Measurements from ENCODE around the gene TRIM9. TPM values are rescaled to one million over a fixed set of nuclear protein-coding genes. Genes with fewer than 3 reads are reported as not detected.

Gene TRIM9
- total and polyA plus RNA-seq, 2 of the 4 experiments (the other 2 are of a cell fraction) = under 0.01 to 0.09 TPM

DNA sequence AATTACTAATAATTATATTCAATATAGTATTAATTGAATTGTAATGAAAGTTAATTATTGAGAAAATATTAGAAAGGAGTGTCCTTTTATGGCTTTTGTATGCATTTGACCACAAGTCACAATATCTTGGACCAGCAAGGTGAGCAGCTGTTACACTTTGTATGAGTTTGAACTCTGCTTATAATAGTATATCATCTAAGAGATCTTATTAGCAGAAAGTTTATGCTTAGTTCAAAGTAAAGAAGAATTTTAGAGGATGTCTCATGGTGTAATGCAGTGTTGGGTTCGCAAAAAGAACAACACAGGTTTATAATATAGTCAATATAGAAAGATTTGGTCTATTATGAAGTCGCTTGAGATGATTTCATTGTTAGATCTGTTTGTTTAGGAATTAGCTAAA, 2.0 kb upstream of the TRIM9 start:
- no TSS peak for BruUV-seq (replicated peaks)
- ATAC-seq (ENCODE audit: low read depth) (no peak), DNase-seq (no peak)
- no peak overlapping the region for H2AK5ac ChIP-seq (ENCODE audit: low read depth, low read length)
- no peaks in the 10 kb centered on the region for H3K79me1 ChIP-seq (ENCODE audit: low read depth in 1 of 2, low read length in 2 of 2)
- WGBS, 2 experiments (ENCODE audit: extremely low coverage in 2 of 2, insufficient read length in 1 of 2) = no CpG with 5 or more reads among the region's 2 CpGs
- H4K91ac ChIP-seq (ENCODE audit: insufficient read depth, low read depth, low read length) = no peak overlapping the region
- dilution Hi-C loops (cut with HindIII; ENCODE audit: low sequenced_read_pairs, unreplicated experiment) = no loop called here
- H3K56ac ChIP-seq (ENCODE audit: extremely low read depth, insufficient read depth, low read length) = no peak overlapping the region
- in situ Hi-C loops (cut with MboI; ENCODE audit: low sequenced_read_pairs) = no loop called here
- no peaks in the 10 kb centered on the region for H4K20me1 ChIP-seq (ENCODE audit: insufficient read depth, low read length)
- H3K14ac ChIP-seq (replicated peaks; ENCODE audit: low read depth, low read length) = no peak overlapping the region
- no peak overlapping the region for H2BK15ac ChIP-seq (ENCODE audit: low read depth, low read length)
- ChIA-PET CTCF (no interaction called here), POLR2A (ENCODE audit: unreplicated experiment) (no interaction called here)
- no peaks in the 10 kb centered on the region for H3K9me3 ChIP-seq (ENCODE audit: control insufficient read depth, insufficient read depth, low read length)
- H2BK20ac ChIP-seq (ENCODE audit: low read depth, low read length) = no peak overlapping the region
- no peak overlapping the region for H3K4me3 ChIP-seq (ENCODE audit: insufficient read depth, low read depth, low read length)
- no peaks in the 10 kb centered on the region for H3K36me3 ChIP-seq (ENCODE audit: control insufficient read depth, insufficient read depth, low read length)
- no peak overlapping the region for H3K4me2 ChIP-seq (ENCODE audit: low read depth, low read length)
- H4K8ac ChIP-seq (ENCODE audit: low read depth in 2 of 2, low read length in 2 of 2) = no peak overlapping the region
- no peaks in the 10 kb centered on the region for H3K4me1 ChIP-seq (ENCODE audit: control insufficient read depth, insufficient read depth, low read length)
- H3K27me3 ChIP-seq (ENCODE audit: control insufficient read depth, insufficient read depth, low read length) = peaks cover 37% of the 10 kb centered on the region
- H3K4ac ChIP-seq (ENCODE audit: low read depth, low read length) = no peak overlapping the region
- H3K27ac ChIP-seq (ENCODE audit: insufficient read depth, low read length) = no peak overlapping the region
- H3K9me1 ChIP-seq (ENCODE audit: insufficient read depth, low read length) = no peaks in the 10 kb centered on the region
- H3K23ac ChIP-seq (ENCODE audit: low read depth, low read length) = no peak overlapping the region
- no peak overlapping the region for H2BK5ac ChIP-seq (ENCODE audit: low read depth, low read length, poor library complexity, severe bottlenecking)
- no peak overlapping the region for H2AFZ ChIP-seq (replicated peaks; ENCODE audit: low read length, poor library complexity)
- TF ChIP-seq SMC3 (IDR thresholded peaks at IDR 0.05; ENCODE audit: low read depth, low read length) (no peak), BHLHE40 (IDR thresholded peaks at IDR 0.05; ENCODE audit: low read depth, low read length) (no peak), NFE2L2 (IDR thresholded peaks at IDR 0.05; ENCODE audit: low read depth, low read length) (no peak), MAZ (IDR thresholded peaks at IDR 0.05; ENCODE audit: borderline replicate concordance, low read depth, low read length) (no peak), MXI1 (IDR thresholded peaks at IDR 0.05; ENCODE audit: borderline replicate concordance, low read depth, low read length) (no peak), CEBPB (IDR thresholded peaks at IDR 0.05; ENCODE audit: low read depth, low read length) (no peak), RFX5 (IDR thresholded peaks at IDR 0.05; ENCODE audit: low read depth, low read length) (no peak), CHD1 (IDR thresholded peaks at IDR 0.05; ENCODE audit: low read depth, low read length) (no peak), FOS (IDR thresholded peaks at IDR 0.05; ENCODE audit: low read depth, low read length) (no peak), MAFK (IDR thresholded peaks at IDR 0.05; ENCODE audit: low read depth, low read length) (no peak), POLR2A (IDR thresholded peaks at IDR 0.05; ENCODE audit: low read depth, low read length) (no peak), RCOR1 (IDR thresholded peaks at IDR 0.05; ENCODE audit: insufficient replicate concordance, low read length) (no peak), RAD21 (IDR thresholded peaks at IDR 0.05; ENCODE audit: low read length) (no peak)
- TF ChIP-seq, protein P1, sequence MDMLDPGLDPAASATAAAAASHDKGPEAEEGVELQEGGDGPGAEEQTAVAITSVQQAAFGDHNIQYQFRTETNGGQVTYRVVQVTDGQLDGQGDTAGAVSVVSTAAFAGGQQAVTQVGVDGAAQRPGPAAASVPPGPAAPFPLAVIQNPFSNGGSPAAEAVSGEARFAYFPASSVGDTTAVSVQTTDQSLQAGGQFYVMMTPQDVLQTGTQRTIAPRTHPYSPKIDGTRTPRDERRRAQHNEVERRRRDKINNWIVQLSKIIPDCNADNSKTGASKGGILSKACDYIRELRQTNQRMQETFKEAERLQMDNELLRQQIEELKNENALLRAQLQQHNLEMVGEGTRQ (IDR thresholded peaks at IDR 0.05; ENCODE audit: low read depth, low read length) = no peak
- TF ChIP-seq, protein P2, sequence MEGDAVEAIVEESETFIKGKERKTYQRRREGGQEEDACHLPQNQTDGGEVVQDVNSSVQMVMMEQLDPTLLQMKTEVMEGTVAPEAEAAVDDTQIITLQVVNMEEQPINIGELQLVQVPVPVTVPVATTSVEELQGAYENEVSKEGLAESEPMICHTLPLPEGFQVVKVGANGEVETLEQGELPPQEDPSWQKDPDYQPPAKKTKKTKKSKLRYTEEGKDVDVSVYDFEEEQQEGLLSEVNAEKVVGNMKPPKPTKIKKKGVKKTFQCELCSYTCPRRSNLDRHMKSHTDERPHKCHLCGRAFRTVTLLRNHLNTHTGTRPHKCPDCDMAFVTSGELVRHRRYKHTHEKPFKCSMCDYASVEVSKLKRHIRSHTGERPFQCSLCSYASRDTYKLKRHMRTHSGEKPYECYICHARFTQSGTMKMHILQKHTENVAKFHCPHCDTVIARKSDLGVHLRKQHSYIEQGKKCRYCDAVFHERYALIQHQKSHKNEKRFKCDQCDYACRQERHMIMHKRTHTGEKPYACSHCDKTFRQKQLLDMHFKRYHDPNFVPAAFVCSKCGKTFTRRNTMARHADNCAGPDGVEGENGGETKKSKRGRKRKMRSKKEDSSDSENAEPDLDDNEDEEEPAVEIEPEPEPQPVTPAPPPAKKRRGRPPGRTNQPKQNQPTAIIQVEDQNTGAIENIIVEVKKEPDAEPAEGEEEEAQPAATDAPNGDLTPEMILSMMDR (conservative IDR thresholded peaks at IDR 0.05; ENCODE audit: low read depth, low read length) = no peak
- TF ChIP-seq, protein P3, sequence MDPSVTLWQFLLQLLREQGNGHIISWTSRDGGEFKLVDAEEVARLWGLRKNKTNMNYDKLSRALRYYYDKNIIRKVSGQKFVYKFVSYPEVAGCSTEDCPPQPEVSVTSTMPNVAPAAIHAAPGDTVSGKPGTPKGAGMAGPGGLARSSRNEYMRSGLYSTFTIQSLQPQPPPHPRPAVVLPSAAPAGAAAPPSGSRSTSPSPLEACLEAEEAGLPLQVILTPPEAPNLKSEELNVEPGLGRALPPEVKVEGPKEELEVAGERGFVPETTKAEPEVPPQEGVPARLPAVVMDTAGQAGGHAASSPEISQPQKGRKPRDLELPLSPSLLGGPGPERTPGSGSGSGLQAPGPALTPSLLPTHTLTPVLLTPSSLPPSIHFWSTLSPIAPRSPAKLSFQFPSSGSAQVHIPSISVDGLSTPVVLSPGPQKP (IDR thresholded peaks at IDR 0.05; ENCODE audit: borderline replicate concordance, low read depth, low read length) = no peak
- H4K5ac ChIP-seq (ENCODE audit: low read depth, low read length) = no peak overlapping the region
- H3K18ac ChIP-seq (ENCODE audit: low read depth, low read length) = no peak overlapping the region
- H2AK9ac ChIP-seq (replicated peaks; ENCODE audit: low read depth, low read length, poor library complexity) = no peak overlapping the region
- H3K9ac ChIP-seq (ENCODE audit: low read depth, low read length) = no peak overlapping the region
- intact Hi-C loops (cut with micrococcal nuclease) = loop anchor here (5.0 kb wide), 1 partner anchor 140 kb away; no protein-coding TSS in a partner anchor
- no peak overlapping the region for H2BK120ac ChIP-seq (ENCODE audit: low read depth, low read length)

Measured in IMR-90 (cell line).